CD4-positive, alpha-beta T cell treated with Interleukin-4 for 4 hours (primary cell): ENCODE measurements around the gene TRIP12.
"Not testable (repeated sequence)": the region's sequence is repeated elsewhere in the genome, so short reads cannot be mapped to it uniquely, and the experiment has no call there.

ENCODE experiments used
- DNase-seq: peaks from one replicate; pipeline ENCODE4 v3.0.0-alpha.2; 2020

The TRIP12 gene

DNA sequence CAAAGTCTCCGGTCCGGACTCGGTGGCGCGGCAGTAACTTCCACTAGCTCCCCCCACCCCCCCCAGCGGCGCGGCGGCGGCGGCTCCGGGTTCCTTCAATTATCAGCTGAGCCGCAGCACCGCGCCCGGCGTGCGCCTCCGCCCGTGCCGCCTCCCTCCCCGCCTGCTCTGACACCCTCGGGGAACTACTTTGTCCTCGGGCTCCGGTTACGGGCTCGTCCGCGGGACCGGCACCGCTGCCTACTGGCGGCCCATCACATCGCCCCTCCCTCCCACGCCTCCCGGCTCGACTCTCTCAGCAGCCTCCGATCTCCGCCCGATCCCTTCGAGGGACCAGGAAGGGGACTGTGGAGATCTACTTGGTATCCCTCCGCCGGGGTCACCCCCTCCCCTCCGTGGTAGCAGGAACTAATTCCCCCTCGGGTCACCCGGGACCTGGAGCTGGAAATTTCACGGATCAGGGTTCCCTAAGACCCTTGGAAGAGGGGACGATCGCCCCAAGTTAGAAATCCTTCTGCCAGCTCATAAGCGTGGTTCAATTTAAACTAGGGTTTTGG lies at the start of gene TRIP12:
TSS of gene TRIP12 (minus strand) at position 118 of the 557 bp plus-strand sequence. CDS start 41,930 bp downstream, outside the sequence.
- peak; percentile 89 for DNase-seq

DNA sequence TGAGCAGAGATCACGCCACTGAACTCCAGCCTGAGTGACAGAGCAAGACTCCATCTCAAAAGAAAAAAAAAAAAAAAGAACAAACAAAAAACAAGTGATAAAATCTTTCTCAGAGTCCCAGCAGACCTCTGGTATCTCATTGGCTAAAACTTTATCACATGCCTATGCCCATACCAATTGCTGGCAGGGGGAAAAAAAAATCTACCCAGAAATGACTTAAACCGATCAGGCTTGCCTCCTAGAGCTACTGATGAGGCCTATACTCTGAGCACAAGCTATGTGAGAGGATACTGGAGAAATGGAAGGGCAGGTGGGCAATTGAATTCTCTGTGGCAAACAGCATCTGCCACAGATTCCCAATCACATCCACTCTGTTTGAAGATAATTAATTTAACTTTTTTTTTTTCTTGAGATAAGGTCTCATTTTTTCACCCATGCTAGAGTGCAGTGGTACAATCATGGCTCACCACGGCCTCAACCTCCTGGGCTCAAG lies 49.5 kb upstream of the TRIP12 start:
- no peak for DNase-seq

DNA sequence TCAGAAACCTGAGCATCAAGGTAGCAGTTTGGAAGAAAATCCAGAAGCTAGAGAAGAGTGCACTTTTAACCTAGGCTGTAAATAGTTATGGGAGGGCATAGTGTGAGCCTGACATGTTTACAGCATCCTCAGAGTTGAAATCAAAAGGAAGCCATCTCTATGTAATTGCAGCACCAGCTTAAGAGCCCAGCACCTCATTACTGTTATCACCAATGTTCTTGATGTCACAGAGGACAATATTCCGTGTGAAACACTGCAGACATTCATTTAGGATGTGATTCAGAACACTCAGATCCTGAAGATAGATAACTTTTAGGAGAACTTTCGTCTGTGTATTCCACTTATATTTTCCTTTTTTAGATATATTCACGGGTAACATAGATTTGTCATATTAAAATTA lies 48.6 kb upstream of the TRIP12 start:
- DNase-seq: no peak

DNA sequence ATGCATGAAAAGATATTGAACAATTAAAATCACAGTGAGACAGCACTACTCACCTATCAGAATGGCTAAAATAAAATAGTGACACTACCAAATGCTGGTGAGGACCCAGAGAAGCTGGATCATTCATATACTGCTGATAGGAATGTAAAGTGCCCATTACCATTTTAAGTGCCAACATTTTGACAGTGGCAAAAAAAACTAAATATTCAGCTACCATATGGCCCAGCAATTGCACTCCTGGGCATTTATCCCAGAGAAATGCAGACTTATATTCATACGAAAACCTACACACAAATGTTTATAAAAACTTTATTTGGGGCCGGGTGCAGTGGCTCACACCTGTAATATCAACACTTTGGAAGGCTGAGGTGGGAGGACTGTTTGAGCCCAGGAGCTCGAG lies 48.1 kb upstream of the TRIP12 start:
- DNase-seq: no peak

DNA sequence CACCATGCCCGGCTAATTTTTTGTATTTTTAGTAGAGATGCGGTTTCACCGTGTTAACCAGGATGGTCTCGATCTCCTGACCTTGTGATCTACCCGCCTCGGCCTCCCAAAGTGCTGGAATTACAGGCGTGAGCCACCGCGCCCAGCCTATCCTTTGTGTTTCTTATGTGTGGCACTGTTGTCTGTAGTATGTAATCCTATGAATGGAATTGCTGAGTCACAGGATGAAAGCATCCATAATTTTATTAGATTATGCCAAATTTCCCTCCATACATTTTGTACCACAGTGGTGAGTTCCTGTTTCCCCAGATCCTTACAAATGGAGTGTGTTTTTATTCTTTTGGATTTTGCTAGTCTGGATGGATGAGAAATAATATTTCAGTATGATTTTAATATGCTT lies 41.8 kb upstream of the TRIP12 start:
- not testable (repeated sequence) for DNase-seq

DNA sequence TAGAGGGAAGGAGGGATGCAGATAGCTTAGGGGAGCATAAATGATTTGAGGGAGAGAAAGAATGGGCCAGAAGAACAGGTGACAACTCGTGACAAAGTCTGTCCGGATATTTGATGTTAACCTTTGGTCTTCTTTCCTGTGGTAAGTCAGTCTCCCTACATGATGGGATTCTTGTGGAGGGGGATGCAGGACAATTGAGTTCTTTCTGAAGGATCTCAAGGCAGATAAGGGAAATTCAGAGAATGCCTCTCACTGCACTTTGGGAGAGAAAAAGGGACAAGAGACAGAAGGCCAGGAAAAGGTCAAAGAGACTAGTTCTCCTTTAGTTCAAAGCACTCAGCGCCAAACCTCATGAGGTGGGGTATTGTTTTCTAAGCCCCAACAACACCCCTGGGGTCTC lies 34.7 kb upstream of the TRIP12 start:
- DNase-seq: no peak

DNA sequence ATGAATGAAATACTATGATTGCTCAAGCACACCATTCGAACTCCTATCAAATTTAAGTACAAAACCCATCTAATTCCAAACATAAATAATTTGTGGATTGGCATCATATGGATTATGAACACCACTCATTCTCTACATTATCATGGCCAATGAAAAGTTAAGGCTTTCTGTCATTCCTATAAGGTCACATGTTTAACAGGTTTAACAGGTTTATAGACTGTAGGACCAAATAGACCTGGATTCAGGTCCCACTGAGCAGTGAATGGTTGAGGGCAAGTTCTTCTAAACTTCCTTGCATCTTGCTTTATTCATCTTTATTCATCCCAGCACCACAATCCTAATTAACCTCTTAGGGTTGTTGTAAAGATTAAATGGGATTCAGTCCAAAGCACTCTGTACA lies 33.9 kb upstream of the TRIP12 start:
- DNase-seq: no peak

DNA sequence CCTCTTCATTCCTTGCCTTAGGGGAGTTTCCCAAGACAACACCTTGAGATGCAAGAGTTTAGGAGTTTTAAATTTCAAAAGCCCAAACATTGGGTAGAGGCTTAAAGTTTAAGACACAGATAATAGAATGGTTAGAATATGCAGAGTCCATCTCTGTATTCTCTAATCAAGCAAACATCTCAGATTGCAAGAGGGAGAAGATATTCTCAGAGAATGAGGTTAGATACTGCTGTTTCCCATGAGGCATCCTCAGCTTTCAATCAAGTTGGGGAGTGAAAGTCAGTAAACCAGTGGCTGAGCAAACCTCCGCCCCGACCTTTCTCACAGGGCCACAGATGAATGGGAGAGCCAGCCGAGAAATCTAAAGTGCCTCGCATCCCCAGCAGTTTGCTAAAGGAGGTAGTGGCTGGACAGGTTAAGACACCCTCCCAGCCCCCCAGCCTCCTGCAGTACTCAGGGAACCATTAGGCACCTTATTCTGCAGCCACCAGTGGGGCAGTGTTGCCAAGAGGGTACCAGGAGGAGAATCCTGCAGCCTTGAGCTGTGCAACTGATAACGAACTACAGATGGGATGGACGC lies 30.5 kb upstream of the TRIP12 start:
- no peak for DNase-seq

DNA sequence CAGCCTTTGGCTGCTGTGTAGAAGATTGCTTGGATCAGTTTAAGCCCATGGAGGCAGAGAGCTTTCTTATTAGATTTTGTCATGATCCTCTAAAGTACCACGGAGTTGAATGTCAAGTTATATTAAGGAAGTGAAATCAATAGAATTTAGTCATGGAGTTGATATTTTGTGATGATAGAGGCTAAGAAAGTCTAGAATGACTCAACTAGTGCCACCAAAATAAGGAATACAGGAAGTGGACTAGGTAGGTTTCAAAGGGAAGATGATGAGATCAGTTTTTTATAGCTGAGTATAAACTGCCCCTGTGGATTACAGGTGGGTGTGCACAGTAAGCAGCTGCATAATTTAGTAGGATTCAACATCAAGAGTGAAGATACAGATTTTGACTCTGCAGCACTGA lies 25.7 kb upstream of the TRIP12 start:
- DNase-seq: no peak

DNA sequence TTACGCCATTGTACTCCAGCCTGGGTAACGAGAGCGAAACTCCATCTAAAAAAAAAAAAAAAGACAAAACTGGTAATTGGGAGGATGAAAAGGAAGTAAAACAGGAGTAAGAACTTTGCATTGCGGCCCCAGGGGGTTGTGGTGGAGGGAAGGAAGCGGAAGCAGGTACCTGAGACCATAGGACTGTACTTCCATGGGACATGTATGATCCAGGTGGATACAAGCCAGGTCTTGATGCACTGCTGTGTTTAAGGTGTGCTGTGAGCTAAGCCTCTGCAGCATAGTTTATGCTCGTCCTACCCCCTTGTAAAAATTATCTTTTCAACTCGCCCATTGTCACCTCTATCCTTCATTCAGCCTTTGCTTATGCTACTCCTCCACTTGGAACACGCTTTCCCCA lies 24.2 kb upstream of the TRIP12 start:
- DNase-seq: no peak

DNA sequence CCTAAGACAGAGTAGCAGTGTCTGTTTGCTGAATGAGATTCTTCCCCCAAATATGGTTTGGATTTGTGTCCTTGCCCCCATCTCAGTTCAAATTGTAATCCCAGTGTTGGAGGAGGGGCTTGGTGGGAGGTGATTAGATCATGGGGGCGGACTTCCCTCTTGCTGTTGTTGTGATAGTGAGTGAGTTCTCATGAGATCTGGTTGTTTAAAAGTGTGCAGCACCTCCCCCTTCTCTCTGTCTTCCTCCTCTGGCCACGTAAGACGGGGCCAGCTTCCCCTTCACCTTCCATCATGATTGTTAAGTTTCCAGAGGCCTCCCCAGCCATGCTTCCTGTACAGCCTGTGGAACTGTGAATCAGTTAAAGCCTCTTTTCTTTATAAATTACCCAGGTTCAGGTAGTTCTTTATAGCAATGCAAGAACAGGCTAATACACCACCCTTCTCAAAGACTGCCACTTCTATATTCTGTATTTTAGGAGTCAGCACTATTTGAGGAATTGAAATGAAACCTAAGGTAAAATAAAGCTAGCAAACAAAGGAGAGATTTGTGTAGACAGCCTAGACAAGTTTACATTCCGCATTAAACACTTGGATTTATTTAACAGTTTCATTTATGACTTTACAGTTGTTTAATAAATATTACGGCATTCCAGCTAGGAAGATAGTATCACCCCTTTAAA lies 22.1 kb upstream of the TRIP12 start:
- no peak for DNase-seq

DNA sequence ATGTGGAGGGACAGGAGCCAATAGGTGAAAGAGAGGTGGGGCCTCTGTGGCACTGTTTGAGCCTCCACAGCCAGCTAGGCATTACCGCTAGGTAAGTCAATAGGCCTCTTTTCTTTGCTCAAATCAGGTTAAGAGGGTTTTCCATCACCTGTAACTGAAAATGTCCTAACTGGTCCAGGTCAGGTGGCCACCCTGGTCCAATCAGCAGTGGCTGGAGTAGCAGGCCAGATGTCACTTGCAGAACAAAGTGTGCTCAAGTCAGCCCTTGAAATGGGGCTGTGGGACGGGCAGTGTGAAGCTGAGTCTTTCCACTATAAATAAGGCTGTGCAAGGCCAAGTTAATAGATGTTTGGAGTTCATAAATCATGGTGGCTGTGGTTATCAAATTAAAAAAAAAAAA lies 21.4 kb upstream of the TRIP12 start:
- DNase-seq: no peak

DNA sequence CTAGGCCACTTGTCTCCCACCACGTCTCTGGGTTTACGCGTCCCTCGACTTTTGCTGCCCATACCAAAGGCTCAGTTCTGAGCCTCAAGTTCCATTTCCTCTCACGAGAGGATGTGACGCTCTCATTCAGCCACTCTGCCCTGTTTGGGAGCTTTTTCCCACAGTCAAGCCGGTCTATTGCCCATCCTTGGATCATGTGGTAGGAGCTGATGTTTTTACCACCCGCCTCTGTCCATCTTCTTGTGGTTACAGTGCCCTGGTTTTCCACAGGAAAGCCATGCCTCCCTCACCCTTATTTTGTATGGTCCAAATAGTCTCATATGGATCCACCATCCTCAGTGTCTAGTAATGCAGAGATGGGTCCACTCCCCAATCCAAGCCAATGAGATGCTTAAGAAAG lies 20.9 kb upstream of the TRIP12 start:
- DNase-seq: no peak

DNA sequence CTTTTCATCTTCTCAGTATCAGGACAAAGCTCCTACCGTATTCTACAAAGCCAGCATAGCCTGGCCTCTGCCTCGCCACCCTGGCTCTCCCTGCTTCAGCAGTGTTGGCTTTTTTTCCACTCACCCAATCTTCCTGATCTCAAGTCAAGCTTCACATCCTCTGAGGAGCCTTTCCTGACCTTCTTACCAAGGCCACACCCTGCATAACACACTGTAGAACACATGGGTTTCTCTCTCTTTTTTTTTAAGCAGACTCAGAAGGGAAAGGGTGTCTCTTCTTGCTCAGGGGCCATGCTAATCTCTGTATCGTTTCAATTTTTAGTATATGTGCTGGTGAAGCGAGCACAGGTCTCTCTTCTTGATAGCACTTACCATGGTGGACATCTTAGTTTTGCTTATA lies 15.7 kb upstream of the TRIP12 start:
- no peak for DNase-seq

DNA sequence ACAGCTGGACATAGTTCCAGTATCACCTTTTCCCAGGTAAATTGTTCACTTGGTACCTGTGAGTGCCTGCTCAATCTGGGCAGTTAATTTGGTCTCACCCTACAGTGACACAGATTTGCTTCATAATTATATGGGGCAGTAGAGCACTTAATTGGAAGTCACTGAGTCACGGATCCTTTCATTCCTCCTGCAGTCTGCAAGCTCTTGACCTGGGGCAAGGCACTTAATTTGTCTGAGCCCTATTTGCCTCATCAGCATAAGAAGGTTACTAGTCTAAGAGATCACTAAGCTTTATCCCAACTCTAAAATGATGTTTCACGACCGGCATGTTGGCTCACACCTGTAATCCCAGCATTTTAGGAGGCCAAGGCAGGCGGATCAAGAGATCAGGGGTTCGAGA lies 9.4 kb upstream of the TRIP12 start:
- no peak for DNase-seq

DNA sequence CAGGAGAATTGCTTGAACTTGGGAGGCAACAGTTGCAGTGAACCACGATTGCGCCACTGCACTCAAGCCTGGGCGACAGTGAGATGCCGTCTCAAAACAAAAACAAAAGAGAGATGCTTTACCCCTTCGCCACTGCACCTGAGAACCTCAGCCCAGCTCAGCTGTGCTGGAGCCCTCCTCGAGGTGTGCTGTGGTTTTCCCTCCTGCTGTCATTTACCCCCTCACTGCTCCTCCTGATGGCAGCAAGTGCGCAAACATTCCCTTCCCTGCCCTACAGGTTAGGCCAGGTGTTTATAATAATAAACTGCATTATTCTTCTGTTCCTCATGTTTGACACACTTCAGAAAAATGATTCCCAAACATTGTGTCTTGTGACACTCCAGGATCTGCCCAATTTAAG lies 8.8 kb upstream of the TRIP12 start:
- DNase-seq: no peak

DNA sequence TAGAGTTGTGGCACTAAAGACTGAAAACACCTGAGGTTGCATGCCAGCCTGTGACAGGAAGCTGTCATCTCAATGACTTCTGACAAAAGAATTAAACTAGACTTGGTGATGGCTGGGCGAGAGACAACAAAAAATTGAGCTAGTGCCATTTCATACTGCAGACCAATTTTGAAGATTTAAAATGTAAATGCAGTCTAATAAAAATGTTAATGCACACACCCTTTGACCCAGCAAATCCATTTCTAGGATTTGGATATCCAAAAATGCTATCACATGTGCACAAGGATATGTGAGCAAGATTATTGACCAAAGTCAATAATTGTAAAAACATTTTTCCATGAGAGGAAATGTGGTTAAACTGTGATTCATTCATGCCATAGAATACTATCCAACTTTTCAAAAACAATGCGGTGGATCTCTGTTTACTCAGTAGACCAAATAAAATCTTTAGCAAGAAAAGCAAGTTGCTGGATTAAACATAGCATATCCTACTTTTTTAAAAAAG lies 6.1 kb upstream of the TRIP12 start:
- DNase-seq: no peak

DNA sequence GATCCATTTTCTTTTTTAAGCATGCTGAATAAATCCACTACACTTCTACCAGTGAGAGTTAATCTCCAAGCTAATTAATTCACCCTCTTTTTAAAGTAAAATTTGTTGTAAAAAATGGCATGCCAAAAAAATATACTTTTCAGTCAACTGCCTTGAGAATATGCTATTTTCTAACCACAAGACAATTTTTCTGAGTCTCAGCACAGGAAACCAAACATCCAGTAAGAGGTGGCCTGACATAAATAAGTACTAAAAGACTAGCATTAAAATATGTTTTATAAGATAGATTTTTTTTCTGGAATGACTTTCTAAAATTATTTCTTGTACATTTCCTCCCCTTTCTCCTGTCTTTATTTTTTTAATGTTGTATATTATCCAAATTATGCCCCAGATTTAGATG lies 3.4 kb upstream of the TRIP12 start:
- no peak for DNase-seq

DNA sequence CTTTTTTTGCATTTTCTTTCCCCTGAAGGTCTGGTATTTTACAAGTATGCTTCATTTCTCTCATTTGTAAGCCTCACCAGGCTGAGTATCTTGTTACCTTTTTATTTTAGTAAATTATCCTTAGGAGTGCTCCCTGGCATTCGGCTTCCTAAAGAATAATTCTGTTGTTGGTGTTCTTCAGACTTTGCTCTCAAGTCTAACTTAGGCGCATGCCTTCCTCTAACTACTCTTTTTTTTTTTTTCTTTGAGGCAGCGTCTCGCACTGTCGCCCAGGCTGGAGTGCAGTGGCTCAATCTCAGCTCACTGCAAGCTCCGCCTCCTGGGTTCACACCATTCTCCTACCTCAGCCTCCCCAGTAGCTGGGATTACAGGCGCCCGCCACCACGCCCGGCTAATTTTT lies 2.7 kb upstream of the TRIP12 start:
- not testable (repeated sequence) for DNase-seq

DNA sequence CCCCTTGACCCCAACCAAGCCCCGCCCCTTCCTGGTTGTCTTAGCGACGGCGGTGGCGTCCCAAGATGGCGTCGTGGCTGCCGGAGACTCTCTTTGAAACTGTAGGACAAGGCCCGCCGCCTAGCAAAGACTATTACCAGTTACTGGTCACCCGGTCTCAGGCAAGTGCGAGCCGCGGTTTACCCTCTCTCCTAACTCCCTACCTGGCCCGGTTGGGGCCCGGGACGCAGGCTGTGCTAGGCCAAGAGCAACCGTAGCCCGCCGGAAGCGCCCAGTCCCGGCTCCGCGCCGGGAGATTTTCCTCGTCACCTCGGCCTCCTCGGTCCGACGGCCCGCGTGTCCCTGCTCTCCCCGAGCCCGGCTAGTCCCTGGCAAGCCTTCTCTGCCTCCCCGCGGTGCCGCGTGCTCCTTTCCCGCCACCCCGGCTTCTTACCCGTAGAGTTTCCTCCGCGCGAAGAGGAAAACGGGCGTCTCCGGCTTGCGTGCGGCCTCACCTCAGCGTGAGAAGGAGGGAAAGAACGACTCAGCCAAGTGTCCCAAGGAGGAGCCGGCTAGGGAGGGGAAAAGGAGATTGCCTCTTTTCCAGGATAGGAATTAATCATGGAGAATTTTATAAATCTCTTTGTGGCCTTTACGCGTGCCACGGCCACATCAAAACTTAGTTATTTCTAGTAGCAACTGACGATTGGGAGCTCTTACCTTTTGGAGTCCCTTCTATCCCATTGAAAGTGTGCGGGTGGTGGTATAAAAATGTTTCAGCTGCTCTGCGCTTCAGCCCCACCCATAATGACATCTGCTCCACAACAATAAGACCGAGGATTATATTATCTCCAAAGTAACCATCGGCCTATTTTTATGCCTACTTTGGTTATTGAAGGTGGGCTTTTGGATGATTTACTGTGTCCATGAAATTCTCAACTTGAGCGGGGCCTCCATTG lies 909 bp upstream of the TRIP12 start, which contains the start of gene FBXO36:
TSS of gene FBXO36 (plus strand) at position 55 of the 938 bp plus-strand sequence. CDS start at position 66, 11 bp downstream.
- DNase-seq: peak; percentile 84

DNA sequence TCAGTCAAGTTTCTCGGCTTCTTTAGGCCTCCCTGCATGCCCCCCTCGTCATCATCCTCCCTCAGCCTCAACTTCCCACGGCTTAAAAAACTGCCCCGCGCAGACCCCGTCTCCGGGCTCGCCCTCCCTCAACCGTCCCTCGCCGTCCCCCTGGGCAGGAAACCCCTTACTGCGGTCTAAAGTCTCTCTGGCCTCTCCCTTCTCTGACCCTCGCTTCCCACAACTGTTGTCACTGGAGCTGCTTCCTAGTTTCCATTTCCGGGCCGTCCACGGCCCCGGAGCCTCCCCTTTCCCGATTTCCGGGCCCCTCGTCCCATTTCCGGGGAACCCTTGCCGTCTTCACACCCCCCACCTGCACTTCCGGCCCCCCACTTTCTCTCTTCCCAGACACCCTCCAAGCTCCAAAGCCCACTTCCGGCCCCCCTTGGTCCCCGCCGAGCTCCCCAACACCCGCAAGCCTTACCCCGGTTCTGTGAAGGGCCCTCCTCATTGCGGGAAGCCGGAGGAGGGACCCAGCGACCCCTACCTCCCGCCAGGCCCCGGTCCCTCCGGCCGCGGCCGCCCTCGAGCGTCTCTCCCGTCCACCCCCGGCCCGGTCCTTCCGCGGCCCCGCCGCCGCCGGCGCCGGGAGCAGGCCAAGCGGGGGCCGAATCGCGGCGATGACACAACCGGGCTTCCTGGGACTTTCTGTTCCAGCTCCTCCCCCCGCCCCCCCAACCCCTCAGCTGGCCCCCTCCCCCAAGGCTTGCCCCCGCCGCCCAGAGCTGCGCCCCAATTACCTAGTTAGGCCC lies 513 bp downstream of the TRIP12 start:
- peak; percentile 66 for DNase-seq

DNA sequence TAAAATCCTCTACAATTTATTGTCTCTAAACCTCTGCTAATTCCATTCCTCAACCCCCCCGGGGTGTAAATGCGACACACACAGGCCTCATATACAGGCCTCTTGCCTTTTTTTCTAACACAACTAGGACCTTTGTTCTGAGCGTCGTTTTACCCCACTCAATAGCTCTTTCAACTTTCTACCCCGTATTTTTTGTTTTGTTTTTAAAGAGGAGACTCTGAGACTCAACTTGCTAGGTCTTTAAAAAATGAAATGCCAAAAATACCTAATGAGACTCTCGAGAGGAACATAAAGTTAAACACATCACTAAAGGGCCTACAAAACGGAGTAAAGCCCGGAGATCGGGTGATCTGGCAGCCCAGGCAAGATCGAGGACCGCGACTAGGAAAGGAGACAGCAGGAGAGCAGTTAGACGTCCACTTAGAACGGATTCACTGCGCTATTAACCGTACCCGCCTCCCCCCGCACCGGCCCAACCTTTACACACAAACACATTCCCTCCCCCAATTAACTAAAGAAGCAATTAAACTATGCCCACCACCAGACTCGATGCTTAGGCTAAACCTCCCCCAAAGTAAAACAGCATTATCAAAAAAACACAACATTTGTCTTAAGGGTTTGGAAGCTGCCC lies 1.7 kb downstream of the TRIP12 start:
- DNase-seq: peak; percentile 30
